ENCODE measurements around the gene FNDC4. TPM values are rescaled to one million over a fixed set of nuclear protein-coding genes. Genes with fewer than 3 reads are reported as not detected.
"Not testable (repeated sequence)": the region's sequence is repeated elsewhere in the genome, so short reads cannot be mapped to it uniquely, and the experiment has no call there.

FNDC4 gene
- 8.2 TPM for polyA plus RNA-seq (ENCODE audit: insufficient read length)

DNA sequence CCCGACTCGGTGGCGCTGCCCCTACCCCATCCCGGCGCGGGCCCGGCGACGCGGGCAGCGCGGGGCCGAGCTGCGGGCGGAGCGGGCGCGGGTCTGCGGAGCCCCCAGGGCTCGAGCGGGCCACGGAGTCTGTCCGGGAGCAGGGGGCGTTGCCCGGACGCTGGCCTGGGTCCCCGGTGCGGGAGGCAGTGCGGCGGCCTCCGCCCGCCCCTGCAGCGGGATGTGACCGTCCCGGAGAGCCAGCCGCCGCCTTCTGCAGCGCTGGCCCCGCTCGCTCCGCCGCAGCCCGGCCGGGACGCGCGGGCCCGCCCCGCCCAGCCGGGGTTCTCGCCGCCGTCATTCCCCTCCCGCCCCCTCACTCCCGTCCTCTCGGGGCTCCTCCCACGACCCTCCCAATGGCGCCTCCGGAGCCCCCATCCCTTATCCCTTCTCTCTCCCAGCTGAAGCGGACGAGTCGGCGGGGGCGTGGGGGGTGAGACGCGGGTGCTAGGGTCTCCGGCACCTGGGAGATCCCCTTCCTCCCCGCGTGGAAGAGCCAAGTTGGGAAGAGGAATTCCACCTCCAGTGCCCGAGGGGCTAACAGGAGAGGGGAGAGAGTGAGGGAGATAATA lies at the start of gene FNDC4:
TSS of gene FNDC4 (minus strand) at position 257 of the 611 bp plus-strand sequence. CDS start 521 bp downstream, outside the sequence.
- peak; percentile 40 for DNase-seq

GRCh38 chr2:27544143-27544821 lies 49.3 kb upstream of the FNDC4 start:
- no peak for DNase-seq

- DNase-seq: not testable (repeated sequence)
Measured at GRCh38 chr2:27539649-27540048, 44.6 kb upstream of the FNDC4 start.

- DNase-seq: not testable (repeated sequence)
Measured at GRCh38 chr2:27538839-27539450, 43.9 kb upstream of the FNDC4 start.

DNA sequence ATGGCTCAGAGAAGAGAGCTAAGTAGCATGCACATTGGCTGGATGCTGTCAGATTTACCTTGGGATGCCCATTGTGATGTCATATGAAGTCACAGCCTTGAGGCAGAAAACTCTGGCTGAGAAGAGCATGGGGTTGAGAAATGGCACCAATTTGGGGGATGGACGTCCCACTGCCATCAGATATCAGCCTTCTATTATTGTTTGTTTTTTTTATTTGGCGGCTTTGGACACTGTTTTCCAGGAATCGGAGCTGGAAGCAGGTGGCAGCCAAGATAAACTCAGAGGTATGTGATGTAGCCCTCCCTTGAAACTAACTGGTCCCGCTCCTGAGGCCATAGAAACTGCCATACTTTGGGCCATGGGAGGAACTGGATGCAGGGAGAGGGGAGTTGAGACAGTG lies 42.3 kb upstream of the FNDC4 start:
- no peak for DNase-seq

DNA sequence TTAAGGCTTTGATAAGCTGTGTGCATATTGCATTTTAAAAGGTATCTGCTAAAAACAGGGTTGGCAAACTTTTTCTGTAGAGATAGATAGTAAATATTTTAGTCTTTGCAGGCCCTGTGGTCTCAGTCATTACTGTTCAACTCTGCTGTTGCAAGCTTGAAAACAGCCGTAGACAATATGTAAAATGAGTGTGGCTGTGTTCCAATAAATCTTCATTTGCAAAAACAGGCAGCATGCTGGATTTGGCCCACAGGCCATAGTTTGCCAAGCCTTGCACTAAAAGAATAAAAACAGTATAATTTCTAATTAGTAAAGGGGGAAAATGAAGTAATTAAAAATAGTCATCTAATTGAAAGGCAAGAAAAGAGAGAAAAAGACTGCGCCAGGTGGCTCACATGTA lies 37.0 kb upstream of the FNDC4 start:
- DNase-seq: no peak

DNA sequence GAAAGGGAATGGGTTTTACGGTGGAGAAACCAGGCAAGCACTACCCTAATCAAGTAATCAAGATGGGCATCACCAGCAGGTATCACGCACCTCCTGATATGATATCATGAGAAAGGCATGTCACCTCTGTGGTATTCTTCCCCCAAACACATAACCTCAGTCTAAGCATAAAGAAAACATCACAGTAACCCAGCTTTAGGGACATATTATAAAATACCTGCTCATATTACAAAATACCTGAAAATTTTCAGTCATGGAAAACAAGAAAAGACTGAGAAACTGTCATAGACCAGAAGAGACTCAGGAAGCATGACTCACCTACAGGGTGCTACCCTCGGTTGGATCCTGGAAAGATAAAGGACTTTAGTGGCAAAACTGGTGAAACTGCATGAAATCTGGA lies 32.2 kb upstream of the FNDC4 start:
- DNase-seq: no peak

- no peak for DNase-seq
Measured at GRCh38 chr2:27522400-27522945, 27.5 kb upstream of the FNDC4 start.

- DNase-seq: no peak
Measured at GRCh38 chr2:27520316-27520715, 25.3 kb upstream of the FNDC4 start.

DNA sequence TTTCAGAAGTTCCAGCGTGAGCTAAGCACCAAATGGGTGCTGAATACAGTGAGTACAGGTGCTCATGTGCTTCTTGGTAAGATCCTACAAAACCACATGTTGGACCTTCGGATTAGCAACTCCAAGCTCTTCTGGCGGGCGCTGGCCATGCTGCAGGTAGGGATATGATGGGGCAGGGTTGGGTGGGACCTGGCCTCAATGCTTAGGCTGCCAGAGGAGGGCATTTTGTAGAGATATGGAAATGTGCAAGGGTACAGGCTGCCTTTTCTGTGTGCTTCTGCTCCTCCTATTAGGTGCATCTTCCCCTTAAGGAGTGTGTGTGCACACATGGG lies 23.7 kb upstream of the FNDC4 start:
- no peak for DNase-seq

DNA sequence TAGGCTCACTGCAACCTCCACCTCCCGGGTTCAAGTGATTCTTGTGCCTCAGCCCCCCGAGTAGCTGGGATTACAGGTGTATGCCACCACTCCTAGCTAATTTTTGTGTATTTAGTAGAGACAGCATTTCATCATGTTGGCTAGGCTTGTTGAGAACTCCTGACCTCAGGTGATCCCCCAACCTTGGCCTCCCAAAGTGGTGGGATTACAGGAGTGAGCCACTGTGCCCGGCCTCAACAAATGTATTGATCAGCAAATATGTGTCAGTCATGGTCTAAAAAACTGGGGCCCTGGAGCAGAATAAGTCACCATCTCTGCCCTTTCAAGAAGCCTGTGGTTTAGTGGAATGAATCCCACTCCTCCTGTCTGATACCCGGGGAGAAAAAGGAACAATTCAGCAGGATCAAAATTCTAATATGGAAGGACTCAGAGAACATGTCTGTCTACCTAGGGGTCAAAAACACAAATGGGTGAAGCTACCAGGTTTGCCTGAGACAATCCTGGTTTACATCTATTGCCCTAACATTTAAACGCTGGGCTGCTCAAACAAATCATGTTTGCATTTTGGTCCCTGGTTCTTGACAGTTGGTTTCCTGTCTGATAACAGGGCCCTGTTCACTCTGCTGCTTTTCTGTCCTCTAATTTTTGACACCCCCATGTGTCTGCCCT lies 23.2 kb upstream of the FNDC4 start:
- DNase-seq: no peak

DNA sequence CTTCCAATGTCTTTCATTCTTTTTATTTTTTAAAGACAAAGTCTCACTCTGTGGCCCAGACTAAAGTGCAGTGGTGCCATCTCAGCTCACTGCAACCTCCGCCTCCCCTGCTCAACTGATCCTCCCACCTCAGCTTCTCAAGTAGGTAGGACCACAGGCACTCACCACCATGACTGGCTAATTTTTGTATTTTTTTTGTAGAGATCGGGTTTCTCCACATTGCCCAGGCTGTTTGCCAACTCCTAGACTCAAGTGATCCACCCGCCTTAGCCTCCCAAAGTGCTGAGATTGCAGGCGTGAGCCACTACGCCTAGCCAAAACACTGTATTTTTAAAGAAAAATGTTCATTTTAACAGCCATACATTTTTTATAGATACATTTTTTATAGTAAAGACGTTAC lies 14.3 kb upstream of the FNDC4 start:
- no peak for DNase-seq

GRCh38 chr2:27507293-27507692 lies 12.3 kb upstream of the FNDC4 start:
- no peak for DNase-seq

DNA sequence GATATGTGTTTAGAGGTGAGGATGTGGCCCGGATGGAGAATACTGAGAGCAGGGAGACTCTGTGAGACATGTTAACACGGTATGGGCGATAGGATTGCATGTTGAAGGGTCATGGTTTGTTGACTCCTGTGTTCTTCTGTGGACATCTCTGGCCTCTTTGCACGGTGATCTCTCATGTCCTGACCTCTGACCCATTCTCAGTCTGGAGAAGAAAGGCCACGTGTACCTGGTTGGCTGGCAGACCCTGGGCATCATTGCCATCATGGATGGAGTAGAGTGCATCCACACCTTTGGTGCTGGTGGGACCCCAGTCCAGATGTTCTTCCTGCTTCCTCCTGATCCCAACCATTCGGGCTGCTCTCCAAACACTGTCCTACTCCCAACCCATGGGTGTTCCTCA lies 11.6 kb upstream of the FNDC4 start:
- no peak for DNase-seq

DNA sequence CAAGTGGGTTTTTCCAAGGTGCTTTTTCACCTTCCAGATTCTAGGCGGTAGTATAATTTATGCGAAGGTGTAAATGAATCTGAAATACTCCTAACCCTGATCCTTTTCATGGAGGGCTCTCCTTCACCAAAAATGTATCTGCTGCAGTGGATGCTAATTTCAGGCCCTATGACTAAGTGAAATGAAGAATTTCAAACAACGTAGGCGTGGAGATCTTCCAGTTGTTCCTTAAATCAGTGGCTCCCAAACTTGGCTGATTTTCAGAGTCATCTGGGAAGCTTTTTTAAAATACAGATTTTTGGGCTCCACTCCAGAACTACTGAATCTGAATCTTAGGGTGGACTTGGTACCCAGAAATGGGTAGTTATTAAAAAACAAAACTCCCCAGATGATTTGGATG lies 7.1 kb upstream of the FNDC4 start:
- DNase-seq: no peak

GRCh38 chr2:27501042-27501441 lies 6.0 kb upstream of the FNDC4 start:
- DNase-seq: no peak

GRCh38 chr2:27498975-27499374 lies 4.0 kb upstream of the FNDC4 start:
- DNase-seq: no peak

GRCh38 chr2:27497288-27497627 lies 2.3 kb upstream of the FNDC4 start:
- DNase-seq: no peak

DNA sequence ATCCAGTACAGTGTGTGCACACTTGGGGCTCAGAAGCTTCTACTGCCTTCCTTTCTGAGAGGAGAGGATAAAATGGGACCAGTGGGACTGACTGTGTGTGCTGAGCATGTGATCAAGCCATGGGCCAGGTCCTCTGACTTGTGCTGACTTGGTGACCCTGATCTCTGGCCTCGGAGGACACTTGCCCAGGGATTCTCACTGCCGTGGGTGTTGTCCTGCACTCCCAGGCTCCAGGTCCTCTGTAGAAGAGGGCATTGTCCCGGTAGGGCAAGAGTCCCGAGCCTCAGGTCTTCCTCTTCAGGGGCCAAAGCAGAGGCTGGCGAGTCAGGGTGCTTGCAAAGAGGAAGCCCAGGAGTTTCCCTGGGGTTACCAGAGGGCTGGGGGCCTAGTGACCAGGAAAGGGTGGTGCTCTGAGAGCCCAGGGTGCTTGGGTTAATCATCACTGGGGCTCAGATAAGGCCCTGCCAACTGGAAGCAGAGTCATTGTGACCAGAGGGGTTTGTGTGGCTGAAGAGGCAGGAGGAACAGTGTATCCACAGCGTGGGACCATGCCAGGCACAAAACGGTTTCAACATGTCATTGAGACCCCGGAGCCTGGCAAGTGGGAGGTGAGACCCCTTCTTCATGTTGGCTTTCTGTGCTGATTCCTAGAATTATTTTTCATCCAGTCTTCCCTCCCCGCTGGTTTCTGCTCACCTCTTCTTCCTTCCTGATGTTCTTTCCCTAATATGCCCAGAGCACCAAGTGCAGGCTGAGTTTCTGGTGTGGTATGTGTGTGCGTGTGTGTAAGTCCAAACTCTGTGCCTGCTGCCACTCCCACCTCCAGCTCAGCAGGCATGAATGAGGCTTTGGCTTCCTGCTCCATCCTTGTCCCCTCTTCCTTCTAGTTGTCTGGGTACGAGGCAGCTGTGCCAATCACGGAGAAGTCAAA lies 1.6 kb upstream of the FNDC4 start, which contains the start of gene GCKR:
TSS of gene GCKR (plus strand) at position 483 of the 931 bp plus-strand sequence. CDS start at position 549, 66 bp downstream.
- no peak for DNase-seq

DNA sequence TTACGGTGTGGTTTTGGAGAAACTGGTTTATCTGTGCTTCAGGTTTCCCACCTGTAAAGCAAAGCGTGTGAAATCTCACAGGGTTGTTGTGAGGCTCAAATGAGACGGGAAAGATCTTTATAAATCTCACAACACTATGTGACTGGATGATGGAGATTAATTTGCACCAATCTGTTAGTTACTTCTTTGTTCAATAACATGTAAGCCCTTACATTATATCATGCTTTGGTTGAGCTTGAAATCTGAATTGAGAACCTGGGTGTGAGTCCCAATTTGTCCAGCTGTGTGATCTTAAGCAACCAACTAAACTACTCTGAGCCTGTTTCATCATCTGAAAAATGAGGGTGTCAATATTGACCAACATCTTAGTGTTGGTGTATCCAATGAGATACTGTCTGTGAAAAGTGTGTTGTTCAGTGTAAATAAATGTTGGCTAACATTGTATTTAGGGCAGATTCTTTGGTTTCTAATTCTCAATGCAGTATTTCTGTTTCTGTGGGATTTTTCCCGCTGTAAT lies 898 bp upstream of the FNDC4 start:
- DNase-seq: no peak

GRCh38 chr2:27494284-27494943 lies 586 bp downstream of the FNDC4 start:
- peak; percentile 13 for DNase-seq

DNA sequence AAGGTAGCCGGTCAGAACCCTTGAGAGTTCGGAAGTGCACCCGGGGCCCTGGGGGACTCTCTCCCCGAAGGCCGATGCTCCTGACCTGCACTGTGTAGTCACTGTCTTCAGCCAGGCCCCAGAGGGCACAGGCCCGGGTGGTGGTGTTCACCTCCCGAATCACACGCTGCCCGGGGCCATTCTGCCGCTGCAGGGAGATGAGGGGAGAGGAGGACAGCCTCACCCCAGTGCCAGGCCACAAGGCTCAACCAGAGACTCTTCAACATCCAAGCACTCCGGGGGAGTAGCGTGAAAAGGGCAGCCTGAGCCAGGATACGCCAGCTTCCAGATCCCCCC lies 1.1 kb downstream of the FNDC4 start:
- DNase-seq: no peak
